CD14-positive monocyte (primary cell): ENCODE results near the gene CCDC9B. TPM values are rescaled to one million over a fixed set of nuclear protein-coding genes. Genes with fewer than 3 reads are reported as not detected.

Experiments
- DNase-seq, 3 donors: peaks; one replicate each; pipeline ENCODE4 v3.0.0-alpha.2; 2011 to 2022
- H2AFZ ChIP-seq: 2 replicates; pipeline ENCODE4 v1.6.0; 2012; ENCODE audit warnings: mild to moderate bottlenecking, low read depth, low read length, inconsistent platforms; ENCODE audit not compliant: insufficient read depth, poor library complexity, severe bottlenecking
- H3K27ac ChIP-seq, 2 donors: 1 replicate in 1 of 2; 2 replicates in 1 of 2; pipeline ENCODE4 v1.5.1; 2012 to 2013; ENCODE audit warnings: low read length in 2 of 2, control low read depth in 1 of 2, inconsistent platforms in 1 of 2, low read depth in 1 of 2, mild to moderate bottlenecking in 1 of 2
- H3K27me3 ChIP-seq, 2 donors: one replicate each; pipeline versions ENCODE4 v1.6.0 to v1.6.1; 2011 to 2013; ENCODE audit warnings: low read length in 2 of 2; ENCODE audit not compliant: control insufficient read depth in 2 of 2, insufficient read depth in 2 of 2
- H3K36me3 ChIP-seq, 2 donors: replicated peaks in 1 of 2; 1 replicate in 1 of 2; 2 replicates in 1 of 2; pipeline versions ENCODE4 v1.5.1 to v1.6.1; 2012 to 2013; ENCODE audit warnings: low read length in 2 of 2, control low read depth in 1 of 2, inconsistent platforms in 1 of 2, mild to moderate bottlenecking in 1 of 2; ENCODE audit not compliant: insufficient read depth in 2 of 2, control insufficient read depth in 1 of 2
- H3K4me1 ChIP-seq, 2 donors: 1 replicate in 1 of 2; 2 replicates in 1 of 2; pipeline versions ENCODE4 v1.5.1 to v1.6.1; 2012 to 2013; ENCODE audit warnings: low read length in 2 of 2, control low read depth in 1 of 2, inconsistent platforms in 1 of 2, mild to moderate bottlenecking in 1 of 2, moderate library complexity in 1 of 2; ENCODE audit not compliant: insufficient read depth in 2 of 2, control insufficient read depth in 1 of 2
- H3K4me2 ChIP-seq: replicated peaks from 2 replicates; pipeline ENCODE3; 2012; ENCODE audit warnings: low read length, moderate library complexity, mild to moderate bottlenecking; ENCODE audit not compliant: poor library complexity, severe bottlenecking; ENCODE audit errors: extremely low read depth
- H3K4me3 ChIP-seq, 3 experiments: fragments of 200-600 bp in 1 of 3; sonication (generic) in 1 of 3; replicated peaks in 1 of 3; 1 replicate in 2 of 3; 2 replicates in 1 of 3; pipeline ENCODE4 v1.5.1; 2011 to 2013; ENCODE audit warnings: low read length in 3 of 3, mild to moderate bottlenecking in 3 of 3, control low read depth in 2 of 3, low read depth in 2 of 3, inconsistent platforms in 1 of 3, moderate library complexity in 1 of 3
- H3K79me2 ChIP-seq: 2 replicates; pipeline ENCODE4 v1.6.0; 2012; ENCODE audit warnings: mild to moderate bottlenecking, control low read depth, inconsistent platforms, low read length, moderate library complexity; ENCODE audit not compliant: insufficient read depth
- H3K9ac ChIP-seq: 2 replicates; pipeline ENCODE4 v1.6.0; 2017; ENCODE audit warnings: low read length, mild to moderate bottlenecking; ENCODE audit not compliant: insufficient read depth, poor library complexity, severe bottlenecking
- H3K9me3 ChIP-seq, 2 donors: replicated peaks in 1 of 2; 1 replicate in 1 of 2; 2 replicates in 1 of 2; pipeline versions ENCODE4 v1.5.1 to v1.6.1; 2012 to 2013; ENCODE audit warnings: low read length in 2 of 2, control low read depth in 1 of 2; ENCODE audit not compliant: control insufficient read depth in 1 of 2, insufficient read depth in 1 of 2
- H4K20me1 ChIP-seq: 2 replicates; pipeline ENCODE4 v1.6.0; 2012; ENCODE audit warnings: mild to moderate bottlenecking, low read length, control low read depth, moderate library complexity; ENCODE audit not compliant: insufficient read depth
- H3K27ac Mint-ChIP-seq, 7 donors: one replicate each; pipeline ENCODE4 v1.8.0; 2020; ENCODE audit warnings: mild to moderate bottlenecking in 7 of 7, mixed read lengths in 7 of 7, moderate library complexity in 6 of 7, inconsistent platforms in 2 of 7
- H3K27me3 Mint-ChIP-seq, 3 donors: one replicate each; pipeline ENCODE4 v1.8.0; 2021 to 2022; ENCODE audit warnings: low read depth in 3 of 3, mild to moderate bottlenecking in 3 of 3, mixed read lengths in 3 of 3, moderate library complexity in 3 of 3, inconsistent platforms in 1 of 3
- H3K36me3 Mint-ChIP-seq, 2 donors: one replicate each; pipeline ENCODE4 v1.8.0; 2020; ENCODE audit warnings: mixed read lengths in 2 of 2, inconsistent platforms in 1 of 2, mild to moderate bottlenecking in 1 of 2
- H3K4me1 Mint-ChIP-seq: one replicate; pipeline ENCODE4 v1.8.0; 2020; ENCODE audit warnings: mild to moderate bottlenecking, mixed read lengths
- H3K4me3 Mint-ChIP-seq, 2 donors: one replicate each; pipeline ENCODE4 v1.8.0; 2020; ENCODE audit warnings: mild to moderate bottlenecking in 2 of 2, mixed read lengths in 2 of 2, moderate library complexity in 1 of 2
- H3K9me3 Mint-ChIP-seq, 7 donors: one replicate each; pipeline ENCODE4 v1.8.0; 2020 to 2022; ENCODE audit warnings: mixed read lengths in 7 of 7, mild to moderate bottlenecking in 6 of 7, moderate library complexity in 6 of 7, inconsistent platforms in 2 of 7
- CTCF ChIP-seq: fragments of 200-600 bp; IDR thresholded peaks from one replicate; pipeline ENCODE4 v1.8.0; 2022; ENCODE audit warnings: antibody characterized with exemption, mild to moderate bottlenecking
- WGBS: methylation state at CpG from one replicate; pipeline ENCODE4 v1.1.5; 2013; ENCODE audit warnings: missing lambda C conversion rate; ENCODE audit not compliant: insufficient coverage; 5-methylcytosine and 5-hydroxymethylcytosine counted together
- intact Hi-C, 2 donors: fragments of 100-400 bp; cut with micrococcal nuclease; formaldehyde crosslinking; loops; one replicate each; pipeline versions ENCODE4 v1.15.0 to v1.15.1; 2023
- polyA plus RNA-seq, 3 donors: library from polyadenylated mRNA; depleted of rRNA in 1 of 3; unstranded in 2 of 3; stranded (reverse) in 1 of 3; fragments of 300-500 nt in 2 of 3; fragments of >200 nt in 1 of 3; fragmentation: Illumina TruSeq in 2 of 3; gene quantifications; 1 replicate in 2 of 3; 2 replicates in 1 of 3; pipeline ENCODE4 v1.2.3, GENCODE V29; 2012 to 2021

CCDC9B gene
- polyA plus RNA-seq, 3 donors: 0.13 to 2.2 (median 0.39) TPM

- H3K36me3 ChIP-seq: no peaks in the 10 kb centered on the region
- peak; percentile 99 for TF ChIP-seq CTCF
- peak overlapping the region; percentile 41 to 78 (median 62) for H3K4me3 ChIP-seq
- DNase-seq: peak; percentile 91 to 93 (median 91)
- Mint-ChIP-seq H3K4me1 (peaks cover 28% of the 10 kb centered on the region), H3K9me3 (no peaks in the 10 kb centered on the region), H3K27ac (peak overlapping the region in 5 of 7 donors; percentile 4 to 83 (median 58)), H3K36me3 (peaks cover 5 to 6% of the 10 kb centered on the region in 2 donors), H3K4me3 (peak overlapping the region; percentile 76 to 91), H3K27me3 (peaks cover 2 to 12% (median 6%) of the 10 kb centered on the region in 3 donors)
- H3K9me3 ChIP-seq: no peaks in the 10 kb centered on the region
- peak overlapping the region; percentile 53 for H3K9ac ChIP-seq
- peaks cover 3% of the 10 kb centered on the region for H4K20me1 ChIP-seq
- peak overlapping the region; percentile 97 for H3K4me2 ChIP-seq
- peaks cover 21 to 30% of the 10 kb centered on the region in 2 donors for H3K4me1 ChIP-seq
- WGBS: 7% methylated on average over 91 of the region's 91 CpGs
- no peaks in the 10 kb centered on the region for H3K27me3 ChIP-seq
- peak overlapping the region; percentile 94 for H2AFZ ChIP-seq
- intact Hi-C loops: loop anchor here (1.0 to 5.0 kb wide), 3 partner anchors 39 to 54 kb away; partner anchors contain the start of gene IVD (in 1 of the 2)
- H3K79me2 ChIP-seq: no peaks in the 10 kb centered on the region
- no peak overlapping the region for H3K27ac ChIP-seq
Observed at GRCh38 chr15:40367686-40368611, 27.2 kb upstream of the CCDC9B start.

GRCh38 chr15:40367371-40367685, 26.6 kb upstream of the CCDC9B start:
- H3K9ac ChIP-seq: peak overlapping the region; percentile 53
- H3K4me1 ChIP-seq: peaks cover 16 to 25% of the 10 kb centered on the region in 2 donors
- peak overlapping the region; percentile 97 for H3K4me2 ChIP-seq
- no peaks in the 10 kb centered on the region for H3K27me3 ChIP-seq
- intact Hi-C loops: loop anchor here (5.0 kb wide), 2 partner anchors 40 to 55 kb away; partner anchors contain the start of gene IVD (in 1 of the 2)
- 66% methylated on average over 5 of the region's 5 CpGs for WGBS
- H3K27me3 Mint-ChIP-seq: peaks cover 2 to 12% (median 6%) of the 10 kb centered on the region in 3 donors
- no peaks in the 10 kb centered on the region for H3K79me2 ChIP-seq
- H3K36me3 ChIP-seq: peaks cover 0 to 3% of the 10 kb centered on the region in 2 donors
- DNase-seq: no peak
- H4K20me1 ChIP-seq: peaks cover 3% of the 10 kb centered on the region
- H3K4me1 Mint-ChIP-seq: peaks cover 22% of the 10 kb centered on the region
- peaks cover 11% of the 10 kb centered on the region in 2 donors for H3K36me3 Mint-ChIP-seq
- H2AFZ ChIP-seq: peak overlapping the region; percentile 94
- H3K27ac Mint-ChIP-seq: peak overlapping the region in 3 of 7 donors; percentile 4 to 83 (median 58)
- TF ChIP-seq CTCF: no peak
- no peaks in the 10 kb centered on the region for H3K9me3 Mint-ChIP-seq
- H3K4me3 ChIP-seq: peak overlapping the region; percentile 41 to 78 (median 62)
- no peaks in the 10 kb centered on the region for H3K9me3 ChIP-seq
- no peak overlapping the region for H3K27ac ChIP-seq
- peak overlapping the region; percentile 76 to 91 for H3K4me3 Mint-ChIP-seq
